ENCODE data around the gene DDI1.

DDI1 gene

DNA sequence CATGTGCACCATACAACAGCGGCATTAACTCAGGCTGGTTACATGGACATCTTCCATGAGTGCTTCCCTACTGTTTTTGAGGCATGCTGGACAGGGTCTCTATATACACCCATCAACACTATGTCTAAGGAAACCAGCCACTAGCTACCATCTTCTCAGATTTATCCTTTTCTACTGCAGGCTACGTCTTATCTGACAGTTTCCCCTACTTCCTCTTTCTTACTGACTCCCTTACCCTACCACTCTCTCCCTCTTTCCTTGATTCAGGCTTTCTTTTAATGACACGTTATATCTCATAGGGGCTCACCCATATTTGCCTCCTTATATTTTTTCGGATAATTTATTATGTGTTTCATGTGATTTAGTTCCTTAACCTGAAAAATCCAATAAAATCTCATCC is 41.8 kb downstream of the DDI1 start:
- DNase-seq (ENCODE audit: low read depth): no peak

DNA sequence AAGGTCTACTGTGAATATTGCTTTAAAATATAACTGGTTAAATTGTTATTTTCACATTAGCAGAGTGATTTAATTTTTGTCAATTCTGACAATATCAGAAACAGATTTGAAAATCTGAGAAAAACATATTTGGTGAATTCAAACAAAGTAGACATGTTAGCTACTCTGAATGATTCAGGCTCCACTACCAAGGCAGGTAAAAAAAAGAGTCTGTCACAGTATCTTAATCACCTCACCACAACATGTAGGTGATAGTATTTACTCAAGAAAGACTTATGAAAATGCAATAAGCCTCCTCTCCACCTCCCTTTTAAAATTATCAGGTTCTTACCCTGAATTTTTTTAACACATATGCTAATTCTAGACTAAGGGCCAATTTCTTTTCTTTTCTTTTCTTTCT is 42.6 kb downstream of the DDI1 start:
- DNase-seq (ENCODE audit: low read depth): no peak

DNA sequence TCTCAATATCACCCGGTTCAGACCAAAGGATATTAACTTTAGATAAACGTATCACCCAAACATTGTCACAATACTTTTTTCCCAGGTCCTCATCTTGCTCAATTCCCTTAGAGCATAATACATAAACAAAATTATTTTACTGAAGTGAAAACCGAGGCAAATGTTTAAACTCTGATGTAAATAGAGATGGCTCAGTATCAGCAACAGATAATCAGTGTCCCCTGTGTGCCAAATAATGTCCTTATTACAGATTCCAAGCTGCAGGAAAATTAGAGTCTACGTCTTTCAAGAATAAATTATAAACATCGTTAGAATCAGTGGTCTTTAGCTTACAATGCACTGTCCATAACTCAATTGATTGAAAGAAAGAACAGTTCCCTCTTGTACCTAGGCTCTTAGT is 50.2 kb downstream of the DDI1 start:
- DNase-seq (ENCODE audit: low read depth): no peak
